ENCODE results near the gene TBL1Y. TPM values are rescaled to one million over a fixed set of nuclear protein-coding genes. Genes with fewer than 3 reads are reported as not detected.

Gene TBL1Y
- total and polyA plus RNA-seq, 2 of the 4 experiments (the other 2 are of a cell fraction), result not detected

GRCh38 chrY:6977783-6978182 is 67.3 kb downstream of the TBL1Y start:
- dilution Hi-C loops (cut with HindIII; ENCODE audit: low sequenced_read_pairs, unreplicated experiment), result no loop called here

More at GRCh38 chrY:6977783-6978182, 67.3 kb downstream of the TBL1Y start:
- H4K5ac ChIP-seq (ENCODE audit: low read depth, low read length), result no peak overlapping the region
- no peak overlapping the region for H4K8ac ChIP-seq (ENCODE audit: low read depth in 2 of 2, low read length in 2 of 2)
- H3K56ac ChIP-seq (ENCODE audit: extremely low read depth, insufficient read depth, low read length), result no peak overlapping the region
- no peak overlapping the region for H3K4ac ChIP-seq (ENCODE audit: low read depth, low read length)
- H3K4me1 ChIP-seq (ENCODE audit: control insufficient read depth, insufficient read depth, low read length), result no peaks in the 10 kb centered on the region
- WGBS, 2 experiments (ENCODE audit: extremely low coverage in 2 of 2, insufficient read length in 1 of 2), result no CpG with 5 or more reads among the region's 5 CpGs
- H2BK5ac ChIP-seq (ENCODE audit: low read depth, low read length, poor library complexity, severe bottlenecking), result no peak overlapping the region
- H3K36me3 ChIP-seq (ENCODE audit: control insufficient read depth, insufficient read depth, low read length), result no peaks in the 10 kb centered on the region
- no peaks in the 10 kb centered on the region for H3K9me1 ChIP-seq (ENCODE audit: insufficient read depth, low read length)
- in situ Hi-C loops (cut with MboI; ENCODE audit: low sequenced_read_pairs), result no loop called here
- no peak overlapping the region for H2AFZ ChIP-seq (replicated peaks; ENCODE audit: low read length, poor library complexity)
- no peak overlapping the region for H4K91ac ChIP-seq (ENCODE audit: insufficient read depth, low read depth, low read length)
- intact Hi-C loops (cut with micrococcal nuclease), result no loop called here
- H3K9me3 ChIP-seq (ENCODE audit: control insufficient read depth, insufficient read depth, low read length), result no peaks in the 10 kb centered on the region
- no peak overlapping the region for H2BK15ac ChIP-seq (ENCODE audit: low read depth, low read length)
- no peak overlapping the region for H3K23ac ChIP-seq (ENCODE audit: low read depth, low read length)
- H2BK120ac ChIP-seq (ENCODE audit: low read depth, low read length), result no peak overlapping the region
- DNase-seq (no peak), ATAC-seq (ENCODE audit: low read depth) (no peak)
- H2AK9ac ChIP-seq (replicated peaks; ENCODE audit: low read depth, low read length, poor library complexity), result no peak overlapping the region
- H3K9ac ChIP-seq (ENCODE audit: low read depth, low read length), result no peak overlapping the region
- H3K4me2 ChIP-seq (ENCODE audit: low read depth, low read length), result no peak overlapping the region
- TF ChIP-seq MAFK (IDR thresholded peaks at IDR 0.05; ENCODE audit: low read depth, low read length) (no peak), RAD21 (IDR thresholded peaks at IDR 0.05; ENCODE audit: low read length) (no peak), SMC3 (IDR thresholded peaks at IDR 0.05; ENCODE audit: low read depth, low read length) (no peak), RCOR1 (IDR thresholded peaks at IDR 0.05; ENCODE audit: insufficient replicate concordance, low read length) (no peak), USF2 (IDR thresholded peaks at IDR 0.05; ENCODE audit: low read depth, low read length) (no peak), BHLHE40 (IDR thresholded peaks at IDR 0.05; ENCODE audit: low read depth, low read length) (no peak), MAZ (IDR thresholded peaks at IDR 0.05; ENCODE audit: borderline replicate concordance, low read depth, low read length) (no peak), CEBPB (IDR thresholded peaks at IDR 0.05; ENCODE audit: low read depth, low read length) (no peak), CHD1 (IDR thresholded peaks at IDR 0.05; ENCODE audit: low read depth, low read length) (no peak), NFE2L2 (IDR thresholded peaks at IDR 0.05; ENCODE audit: low read depth, low read length) (no peak), POLR2A (IDR thresholded peaks at IDR 0.05; ENCODE audit: low read depth, low read length) (no peak), MXI1 (IDR thresholded peaks at IDR 0.05; ENCODE audit: borderline replicate concordance, low read depth, low read length) (no peak), RFX5 (IDR thresholded peaks at IDR 0.05; ENCODE audit: low read depth, low read length) (no peak), FOS (IDR thresholded peaks at IDR 0.05; ENCODE audit: low read depth, low read length) (no peak)
- TF ChIP-seq, protein P1, sequence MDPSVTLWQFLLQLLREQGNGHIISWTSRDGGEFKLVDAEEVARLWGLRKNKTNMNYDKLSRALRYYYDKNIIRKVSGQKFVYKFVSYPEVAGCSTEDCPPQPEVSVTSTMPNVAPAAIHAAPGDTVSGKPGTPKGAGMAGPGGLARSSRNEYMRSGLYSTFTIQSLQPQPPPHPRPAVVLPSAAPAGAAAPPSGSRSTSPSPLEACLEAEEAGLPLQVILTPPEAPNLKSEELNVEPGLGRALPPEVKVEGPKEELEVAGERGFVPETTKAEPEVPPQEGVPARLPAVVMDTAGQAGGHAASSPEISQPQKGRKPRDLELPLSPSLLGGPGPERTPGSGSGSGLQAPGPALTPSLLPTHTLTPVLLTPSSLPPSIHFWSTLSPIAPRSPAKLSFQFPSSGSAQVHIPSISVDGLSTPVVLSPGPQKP (IDR thresholded peaks at IDR 0.05; ENCODE audit: borderline replicate concordance, low read depth, low read length), result no peak
- TF ChIP-seq, protein P2, sequence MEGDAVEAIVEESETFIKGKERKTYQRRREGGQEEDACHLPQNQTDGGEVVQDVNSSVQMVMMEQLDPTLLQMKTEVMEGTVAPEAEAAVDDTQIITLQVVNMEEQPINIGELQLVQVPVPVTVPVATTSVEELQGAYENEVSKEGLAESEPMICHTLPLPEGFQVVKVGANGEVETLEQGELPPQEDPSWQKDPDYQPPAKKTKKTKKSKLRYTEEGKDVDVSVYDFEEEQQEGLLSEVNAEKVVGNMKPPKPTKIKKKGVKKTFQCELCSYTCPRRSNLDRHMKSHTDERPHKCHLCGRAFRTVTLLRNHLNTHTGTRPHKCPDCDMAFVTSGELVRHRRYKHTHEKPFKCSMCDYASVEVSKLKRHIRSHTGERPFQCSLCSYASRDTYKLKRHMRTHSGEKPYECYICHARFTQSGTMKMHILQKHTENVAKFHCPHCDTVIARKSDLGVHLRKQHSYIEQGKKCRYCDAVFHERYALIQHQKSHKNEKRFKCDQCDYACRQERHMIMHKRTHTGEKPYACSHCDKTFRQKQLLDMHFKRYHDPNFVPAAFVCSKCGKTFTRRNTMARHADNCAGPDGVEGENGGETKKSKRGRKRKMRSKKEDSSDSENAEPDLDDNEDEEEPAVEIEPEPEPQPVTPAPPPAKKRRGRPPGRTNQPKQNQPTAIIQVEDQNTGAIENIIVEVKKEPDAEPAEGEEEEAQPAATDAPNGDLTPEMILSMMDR (conservative IDR thresholded peaks at IDR 0.05; ENCODE audit: low read depth, low read length), result no peak
- no peak overlapping the region for H3K27ac ChIP-seq (ENCODE audit: insufficient read depth, low read length)
- no peak overlapping the region for H2BK20ac ChIP-seq (ENCODE audit: low read depth, low read length)
- H3K27me3 ChIP-seq (ENCODE audit: control insufficient read depth, insufficient read depth, low read length), result no peaks in the 10 kb centered on the region
- H3K4me3 ChIP-seq (ENCODE audit: insufficient read depth, low read depth, low read length), result no peak overlapping the region
- CTCF ChIA-PET, result no interaction called here
- H3K18ac ChIP-seq (ENCODE audit: low read depth, low read length), result no peak overlapping the region
- H3K14ac ChIP-seq (replicated peaks; ENCODE audit: low read depth, low read length), result no peak overlapping the region
- POLR2A ChIA-PET (ENCODE audit: unreplicated experiment), result no interaction called here
- no peak overlapping the region for H2AK5ac ChIP-seq (ENCODE audit: low read depth, low read length)
- BruUV-seq (replicated peaks), result no TSS peak
- no peaks in the 10 kb centered on the region for H4K20me1 ChIP-seq (ENCODE audit: insufficient read depth, low read length)
- no peaks in the 10 kb centered on the region for H3K79me1 ChIP-seq (ENCODE audit: low read depth in 1 of 2, low read length in 2 of 2)

Measured in IMR-90 (cell line).